Skin of body (tissue), 2 donors: ENCODE data around the gene SIAH3. TPM values are rescaled to one million over a fixed set of nuclear protein-coding genes. Genes with fewer than 3 reads are reported as not detected.
A peak's percentile ranks its signal among the peaks of the same experiment; 100 is the strongest.
"Not testable (repeated sequence)": the region's sequence is repeated elsewhere in the genome, so short reads cannot be mapped to it uniquely, and the experiment has no call there.

ENCODE experiments used
- DNase-seq: peaks from one replicate; lab custom pipeline; 2025; lab: John Stamatoyannopoulos, UW
- total RNA-seq: library from RNA; depleted of rRNA; stranded (reverse); fragments of >200 nt; gene quantifications from one replicate; pipeline ENCODE4 v1.2.3, GENCODE V29; 2014

The SIAH3 gene
- total RNA-seq, 1 donor from 2014 or later = 0.20 TPM

GRCh38 chr13:45783346-45784043 is 68.1 kb downstream of the SIAH3 start:
- DNase-seq = no peak

- DNase-seq = no peak
Measured at GRCh38 chr13:45782327-45783045, 69.1 kb downstream of the SIAH3 start.

GRCh38 chr13:45781553-45782326 is 69.8 kb downstream of the SIAH3 start:
- no peak for DNase-seq

- no peak for DNase-seq
Measured at GRCh38 chr13:45779901-45780300, 71.7 kb downstream of the SIAH3 start.

GRCh38 chr13:45778882-45779281 is 72.7 kb downstream of the SIAH3 start:
- peak; percentile 45 for DNase-seq

GRCh38 chr13:45776748-45777147 is 74.8 kb downstream of the SIAH3 start:
- DNase-seq = no peak

- no peak for DNase-seq
Measured at GRCh38 chr13:45775401-45775963, 76.1 kb downstream of the SIAH3 start.

GRCh38 chr13:45773944-45774343 is 77.6 kb downstream of the SIAH3 start:
- no peak for DNase-seq

GRCh38 chr13:45773236-45773635 is 78.3 kb downstream of the SIAH3 start:
- no peak for DNase-seq

- no peak for DNase-seq
Measured at GRCh38 chr13:45770886-45771285, 80.7 kb downstream of the SIAH3 start.

GRCh38 chr13:45768656-45769479 is 82.7 kb downstream of the SIAH3 start:
- peak; percentile 76 for DNase-seq

GRCh38 chr13:45765464-45765863 is 86.1 kb downstream of the SIAH3 start:
- no peak for DNase-seq

- DNase-seq = no peak
Measured at GRCh38 chr13:45763419-45763818, 88.1 kb downstream of the SIAH3 start.

- not testable (repeated sequence) for DNase-seq
Measured at GRCh38 chr13:45757589-45757988, 94.0 kb downstream of the SIAH3 start.

- DNase-seq = not testable (repeated sequence)
Measured at GRCh38 chr13:45756498-45756897, 95.1 kb downstream of the SIAH3 start.

- DNase-seq = no peak
Measured at GRCh38 chr13:45752510-45752909, 99.0 kb downstream of the SIAH3 start.

GRCh38 chr13:45751885-45752284 is 99.7 kb downstream of the SIAH3 start:
- no peak for DNase-seq

- no peak for DNase-seq
Measured at GRCh38 chr13:45750566-45750965, 101.0 kb downstream of the SIAH3 start.

- DNase-seq = no peak
Measured at GRCh38 chr13:45748941-45749759, 102.4 kb downstream of the SIAH3 start.

GRCh38 chr13:45747071-45747470 is 104.5 kb downstream of the SIAH3 start:
- no peak for DNase-seq
